Transverse colon (tissue), 4 donors: ENCODE results near the gene BOC.

ENCODE experiments used
- CTCF ChIP-seq, 5 experiments: fragments of 200-600 bp in 3 of 5; fragments of 450-650 bp in 2 of 5; sonication (generic) in 3 of 5; IDR thresholded peaks; 1 replicate in 2 of 5; 2 replicates in 3 of 5; pipeline ENCODE4 v1.5.1; 2016 to 2017; ENCODE audit warnings: antibody characterized with exemption in 5 of 5, inconsistent platforms in 3 of 5, mild to moderate bottlenecking in 2 of 5, moderate library complexity in 1 of 5
- POLR2A ChIP-seq: fragments of 450-650 bp; IDR thresholded peaks from one replicate; pipeline ENCODE4 v1.6.1; 2016; ENCODE audit warnings: antibody characterized with exemption, mild to moderate bottlenecking, moderate library complexity
- POLR2AphosphoS5 ChIP-seq, 3 donors: sonication (generic); formaldehyde crosslinking; IDR thresholded peaks; one replicate each; pipeline ENCODE4 v1.6.1; 2016; ENCODE audit warnings: antibody characterized with exemption in 3 of 3

- no peak for TF ChIP-seq CTCF (IDR thresholded peaks at IDR 0.05)
- no peak for TF ChIP-seq POLR2A
- no peak for TF ChIP-seq POLR2AphosphoS5 (IDR thresholded peaks at IDR 0.05)
Measured at GRCh38 chr3:113200351-113200750, 11.0 kb upstream of the BOC start.
